Umbilical cord (tissue), 2 donors: ENCODE results near the gene LRFN2. TPM values are rescaled to one million over a fixed set of nuclear protein-coding genes. Genes with fewer than 3 reads are reported as not detected.

Source experiments
- DNase-seq: peaks from one replicate; pipeline ENCODE4 v3.0.0-alpha.2; 2015; ENCODE audit warnings: low spot score
- total RNA-seq: library from RNA; depleted of rRNA; stranded (reverse); fragments of >200 nt; gene quantifications from one replicate; pipeline ENCODE4 v1.2.3, GENCODE V29; 2014; ENCODE audit warnings: low replicate concordance; ENCODE audit not compliant: insufficient read depth

LRFN2 gene
- total RNA-seq, 1 donor from 2014 or later: 1.9 TPM

DNA sequence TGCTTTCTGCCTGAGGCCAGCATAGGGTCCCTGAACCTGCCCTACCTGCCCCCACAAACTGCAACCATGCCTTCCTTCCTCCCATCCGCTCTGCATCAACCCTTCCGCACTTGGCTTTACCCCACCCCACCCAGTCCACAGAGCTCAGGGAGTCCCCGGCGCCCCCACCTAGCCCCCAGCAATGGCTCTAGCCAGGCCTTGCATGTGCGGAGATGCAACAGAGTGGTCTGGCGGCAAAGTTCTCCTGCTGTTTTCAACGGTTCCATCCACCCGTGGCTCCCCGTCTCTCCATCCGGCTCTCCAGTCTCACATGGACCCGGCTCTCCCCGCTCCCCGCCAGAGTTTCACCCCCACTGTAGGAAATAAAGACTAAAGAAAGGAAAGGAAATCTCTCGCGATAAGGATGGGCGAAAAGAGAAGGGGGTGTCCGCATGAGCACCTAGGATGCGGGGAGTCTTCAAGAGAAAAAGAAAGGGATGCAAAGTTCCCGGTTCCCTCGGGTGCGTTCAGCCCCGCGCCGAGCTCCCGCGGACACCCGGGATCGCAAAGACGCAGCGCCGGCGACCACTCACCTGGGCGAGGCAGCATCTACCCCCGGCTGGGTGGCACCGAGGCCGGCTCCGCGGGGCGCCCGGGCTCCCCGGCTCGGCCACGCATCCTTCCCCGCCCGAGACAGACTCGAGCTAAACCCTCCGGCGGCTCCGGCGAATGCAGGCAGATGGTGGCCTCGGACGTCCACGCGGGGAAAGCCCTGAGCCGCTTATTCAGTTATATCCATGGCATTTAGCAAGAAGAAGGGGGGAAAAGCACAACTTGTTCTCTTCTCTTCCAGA lies 579 bp downstream of the LRFN2 start:
- DNase-seq: peak; percentile 2

DNA sequence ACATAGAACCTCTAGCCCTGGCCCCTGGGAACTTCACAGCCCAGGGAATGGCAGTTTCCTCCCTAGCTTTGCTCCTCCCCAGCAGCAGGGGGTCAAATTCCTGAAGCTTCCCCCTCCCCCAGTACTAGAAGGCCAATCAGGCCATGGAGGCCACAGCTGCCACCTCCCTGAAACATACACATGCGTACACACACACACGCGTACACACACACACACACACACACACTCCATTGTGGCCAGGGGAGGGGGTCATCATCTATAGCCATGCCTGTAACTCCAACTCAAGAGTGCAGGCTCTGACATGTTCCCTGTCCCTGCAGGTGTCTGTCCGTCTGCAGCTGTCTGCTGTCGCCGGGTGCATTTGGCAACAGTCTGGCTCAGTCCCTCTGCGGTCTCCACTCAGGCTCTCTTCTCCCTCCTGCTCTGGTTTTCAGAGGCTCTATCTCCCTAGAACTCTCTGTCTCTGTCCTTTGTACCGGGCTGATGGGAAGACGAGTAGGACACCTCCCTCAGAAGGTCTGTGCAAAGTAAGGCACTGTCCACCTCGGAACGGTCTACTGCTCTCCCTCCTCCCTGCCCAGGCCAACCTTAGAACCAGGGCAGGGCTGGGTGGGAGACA lies 1.4 kb downstream of the LRFN2 start:
- peak; percentile 5 for DNase-seq

DNA sequence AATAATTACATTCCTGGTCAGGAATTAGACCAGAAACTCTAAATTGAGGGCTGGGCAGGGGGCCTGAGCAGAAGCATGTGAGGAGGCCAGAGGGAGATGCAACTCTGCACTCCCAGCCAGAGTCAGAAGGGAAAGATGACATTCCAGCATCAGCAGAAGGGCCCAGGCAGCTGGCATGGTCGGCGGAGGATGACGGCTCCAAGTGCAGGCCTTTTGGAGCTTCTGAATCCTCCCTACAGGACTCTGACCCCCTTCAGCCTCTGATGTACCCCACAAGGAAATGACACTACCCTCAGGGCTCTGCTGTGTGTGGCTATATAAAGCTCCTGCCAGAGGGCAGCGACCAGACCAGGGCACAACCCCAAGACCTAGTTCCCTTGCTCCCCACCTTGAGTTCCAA lies 1.9 kb downstream of the LRFN2 start:
- no peak for DNase-seq

DNA sequence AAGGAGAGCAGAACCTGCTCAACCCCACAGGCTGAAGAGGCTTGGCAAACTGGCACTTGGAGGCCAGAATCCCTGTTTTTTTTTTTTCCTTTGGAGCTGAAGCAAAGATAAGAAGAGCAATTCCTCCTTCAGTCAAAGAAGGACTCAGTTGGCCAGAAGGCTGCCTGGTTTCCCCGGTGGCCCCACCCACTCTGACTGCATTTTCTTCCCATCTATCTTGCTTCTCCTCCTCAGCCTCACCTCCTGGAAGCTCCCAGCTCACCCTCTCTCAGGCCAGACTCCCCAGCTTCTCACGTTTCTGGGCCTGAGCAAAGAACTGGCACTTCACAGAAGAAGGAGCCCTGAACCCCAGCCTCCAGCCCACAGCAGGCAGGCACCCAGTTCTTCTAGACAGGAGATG lies 2.4 kb downstream of the LRFN2 start:
- DNase-seq: no peak

DNA sequence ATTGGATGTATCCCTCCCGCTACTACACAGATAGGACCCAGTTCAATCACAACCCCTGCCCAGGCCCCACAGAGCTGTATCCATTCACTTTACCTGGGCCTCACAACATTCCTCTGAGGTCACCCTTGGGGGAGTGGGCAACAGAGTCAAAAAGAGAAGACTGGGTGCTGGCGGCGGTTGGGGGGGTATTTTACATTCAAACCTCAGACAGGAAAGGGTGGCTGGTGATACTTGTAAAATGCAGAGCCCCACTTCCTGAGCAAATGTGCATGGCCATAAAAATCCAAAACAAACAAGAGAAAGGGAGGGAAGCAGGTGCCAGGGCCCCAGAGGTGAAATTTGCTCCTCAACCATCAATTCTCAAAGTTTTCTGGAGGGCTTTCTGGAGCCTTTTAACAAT lies 3.5 kb downstream of the LRFN2 start:
- no peak for DNase-seq

DNA sequence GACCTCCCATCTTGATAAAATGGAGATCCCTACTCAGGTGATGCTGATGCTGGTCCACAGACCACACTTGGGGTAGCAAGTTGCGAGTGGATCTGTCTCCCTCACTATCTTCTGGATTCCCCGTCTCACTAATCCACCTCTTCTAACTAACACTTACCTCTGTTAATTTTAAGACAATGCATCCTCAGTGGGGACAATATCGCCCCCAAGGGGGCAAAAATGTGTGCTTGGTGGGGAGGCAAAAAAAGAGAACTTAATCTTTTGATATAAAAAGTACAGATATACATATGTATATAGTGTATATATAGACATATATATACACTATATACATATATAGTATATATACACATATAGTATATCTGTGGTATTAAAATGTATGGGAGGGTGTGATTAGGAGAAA lies 4.3 kb downstream of the LRFN2 start:
- no peak for DNase-seq

DNA sequence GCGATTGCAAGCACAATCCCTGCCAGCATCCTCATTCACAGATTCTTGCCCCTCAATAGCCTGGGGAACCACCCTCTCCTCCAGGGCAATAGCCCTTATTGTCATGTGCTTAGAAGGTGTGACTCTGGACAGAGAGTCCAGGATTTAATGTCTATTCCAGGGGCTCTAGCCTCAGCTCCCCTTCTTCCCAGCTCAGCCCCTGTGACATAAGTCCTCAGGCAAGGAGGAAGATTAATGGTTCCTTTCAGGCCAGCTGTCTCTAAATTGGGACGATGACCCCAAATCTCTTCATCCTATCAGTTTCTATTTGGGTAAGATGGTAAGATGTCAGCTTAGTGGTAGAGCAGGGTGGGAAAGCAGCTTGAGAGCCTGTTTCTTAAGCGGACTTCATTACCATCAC lies 8.1 kb downstream of the LRFN2 start:
- no peak for DNase-seq

DNA sequence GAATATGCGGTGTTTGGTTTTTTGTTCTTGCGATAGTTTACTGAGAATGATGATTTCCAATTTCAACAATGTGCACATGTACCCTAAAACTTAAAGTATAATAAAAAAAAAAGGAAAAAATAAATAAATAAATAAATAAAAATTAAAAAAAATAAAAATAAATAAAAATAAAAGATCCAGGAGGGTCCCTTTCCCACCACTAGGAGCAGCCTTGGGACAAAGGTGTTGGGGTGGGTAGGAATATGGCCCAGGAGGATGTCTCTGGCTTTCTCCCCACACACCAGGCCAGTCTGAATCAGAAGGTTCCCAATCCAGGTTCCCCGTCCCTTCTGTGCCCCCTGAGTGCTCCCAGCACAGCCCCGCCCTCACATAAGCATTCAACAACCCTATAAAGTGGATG lies 9.5 kb downstream of the LRFN2 start:
- no peak for DNase-seq

DNA sequence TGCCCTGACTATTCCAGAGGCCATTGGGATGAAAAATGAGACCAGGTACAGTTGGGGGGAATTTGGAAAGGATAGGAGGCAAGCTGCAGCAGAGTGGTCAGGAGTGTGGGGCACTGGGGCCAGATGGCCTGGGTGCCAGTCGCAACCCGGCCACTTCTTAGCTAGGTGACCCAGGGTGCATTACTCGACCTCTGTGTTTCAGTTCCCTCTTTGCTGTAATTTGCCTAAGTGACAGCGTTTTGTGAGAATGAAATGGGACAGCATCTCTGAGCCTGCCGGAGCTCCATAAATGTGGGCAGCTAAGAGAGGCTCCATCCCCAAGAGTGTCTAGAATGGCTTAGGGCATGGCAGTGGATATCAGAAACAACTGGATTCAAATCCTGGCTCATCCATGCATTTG lies 13.9 kb downstream of the LRFN2 start:
- no peak for DNase-seq

DNA sequence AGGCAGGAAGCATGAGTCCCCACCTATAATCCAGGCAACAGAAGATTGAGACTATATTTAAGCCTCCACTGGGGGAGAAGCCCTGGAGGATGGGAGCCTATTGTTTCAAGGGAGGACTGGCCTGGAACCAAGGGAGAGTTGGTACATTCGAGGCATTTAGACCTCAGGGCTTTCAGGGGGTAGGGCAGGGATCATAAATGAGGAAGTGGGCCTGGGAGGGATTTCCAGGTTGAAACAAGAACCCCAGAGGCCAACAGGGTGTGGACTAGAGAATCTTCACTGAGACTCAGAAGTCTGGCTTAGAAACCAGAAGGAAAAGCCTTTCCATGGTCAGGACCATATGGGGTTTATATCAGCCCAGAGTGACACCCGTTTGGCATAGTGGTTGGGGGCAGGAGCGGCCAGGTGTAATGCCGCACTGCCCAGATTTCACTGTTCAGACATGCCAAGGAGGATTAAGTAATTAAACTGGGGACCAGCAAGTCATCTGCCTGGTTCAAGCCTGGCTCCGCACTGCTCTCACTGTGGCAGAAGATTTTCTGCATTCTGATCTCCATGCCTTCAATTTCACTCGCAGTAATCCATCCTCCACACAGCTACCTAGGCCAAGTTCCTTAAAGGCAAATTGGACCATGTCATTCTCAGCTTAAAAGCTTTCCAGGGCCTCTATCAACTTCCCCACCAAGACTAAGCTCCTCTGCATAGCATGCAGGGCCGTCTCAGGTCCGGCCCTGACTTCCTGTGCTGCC lies 17.8 kb downstream of the LRFN2 start:
- no peak for DNase-seq

DNA sequence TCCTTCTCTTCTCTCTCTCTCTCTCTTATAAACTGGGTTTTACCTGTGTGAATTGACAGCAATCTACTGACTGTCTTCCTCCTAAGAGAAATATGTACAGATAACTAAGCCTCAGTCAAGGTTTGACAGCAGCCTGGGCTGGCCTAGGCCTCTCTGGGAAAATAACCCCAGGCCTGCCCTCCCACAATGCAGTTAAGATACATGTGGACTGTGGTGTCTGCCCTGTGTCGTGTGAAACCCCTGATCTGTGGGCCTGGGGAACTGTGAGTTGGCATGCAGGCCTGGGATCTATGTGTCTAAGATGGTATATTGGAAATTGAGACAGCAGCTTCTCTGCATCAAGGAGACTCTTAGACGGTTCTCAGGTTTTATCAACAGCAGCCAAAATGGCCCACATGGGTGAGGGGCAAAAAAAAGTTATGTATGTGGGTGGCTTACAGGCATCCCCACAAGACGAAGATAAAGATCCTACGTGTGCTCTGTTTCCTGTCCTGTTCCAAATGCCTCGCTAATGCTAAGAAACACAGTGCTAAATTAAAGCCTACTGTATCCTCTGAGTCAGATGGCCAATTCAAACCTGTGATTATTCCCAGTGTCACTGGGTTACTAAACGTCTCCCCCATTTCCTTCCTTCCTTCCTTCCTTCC lies 19.0 kb downstream of the LRFN2 start:
- DNase-seq: no peak

DNA sequence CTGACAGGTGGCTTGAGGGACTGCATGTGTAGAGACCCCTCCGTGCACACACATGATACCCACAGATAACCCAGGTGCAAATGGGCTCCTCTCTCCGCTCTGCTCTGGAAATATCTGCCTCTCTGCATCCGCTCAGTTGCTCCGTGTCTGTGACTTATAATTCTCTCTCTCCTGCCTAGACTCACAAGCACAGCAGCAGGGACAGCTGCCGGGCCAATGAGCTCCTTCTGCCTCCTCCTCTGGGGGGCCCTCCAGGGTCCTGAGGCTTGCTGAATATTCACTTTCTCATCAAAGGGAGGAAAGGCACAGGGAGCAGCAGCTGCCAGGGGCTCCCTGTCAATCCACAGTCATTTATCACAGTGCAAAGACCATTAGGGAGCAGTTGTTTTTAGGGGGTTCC lies 24.1 kb downstream of the LRFN2 start:
- DNase-seq: no peak

DNA sequence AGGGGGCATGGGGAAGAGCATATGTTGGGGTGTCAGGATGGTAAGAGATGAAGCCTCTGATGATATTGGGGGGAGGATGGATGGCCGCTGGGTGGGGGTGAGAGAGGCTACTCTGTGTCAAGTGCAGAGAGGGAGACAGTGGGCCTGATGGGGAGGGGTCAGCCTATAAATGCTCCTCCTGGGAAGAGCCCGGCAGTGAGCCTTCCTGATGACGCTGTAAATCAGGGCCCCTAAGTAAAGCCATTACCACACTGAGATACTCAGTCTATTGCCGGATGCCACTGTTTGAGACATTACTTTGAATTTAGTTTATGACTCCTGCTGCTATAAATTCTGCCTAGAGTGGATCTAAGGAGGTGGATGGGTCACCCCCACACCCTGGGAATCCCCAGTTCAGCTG lies 28.1 kb downstream of the LRFN2 start:
- no peak for DNase-seq

DNA sequence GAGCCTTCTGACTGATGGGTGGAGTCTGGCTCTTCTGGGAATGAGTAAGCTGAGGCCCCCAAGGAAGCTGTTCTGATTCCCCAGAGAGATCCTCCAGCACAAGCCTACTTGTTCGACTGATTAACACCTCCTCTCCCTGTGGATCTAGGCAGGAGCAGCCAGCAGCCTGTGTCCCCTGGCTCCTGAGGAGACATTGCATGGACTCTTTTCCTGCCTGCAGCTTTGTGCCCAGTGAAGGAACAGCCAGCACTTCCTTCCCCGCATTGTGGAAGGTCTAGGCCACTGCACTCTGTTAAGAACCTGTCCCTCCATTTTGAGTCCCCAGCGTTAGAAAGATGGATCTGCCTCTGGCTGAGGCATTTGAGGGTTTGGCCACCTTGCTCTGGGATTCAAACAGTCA lies 29.1 kb downstream of the LRFN2 start:
- DNase-seq: no peak

DNA sequence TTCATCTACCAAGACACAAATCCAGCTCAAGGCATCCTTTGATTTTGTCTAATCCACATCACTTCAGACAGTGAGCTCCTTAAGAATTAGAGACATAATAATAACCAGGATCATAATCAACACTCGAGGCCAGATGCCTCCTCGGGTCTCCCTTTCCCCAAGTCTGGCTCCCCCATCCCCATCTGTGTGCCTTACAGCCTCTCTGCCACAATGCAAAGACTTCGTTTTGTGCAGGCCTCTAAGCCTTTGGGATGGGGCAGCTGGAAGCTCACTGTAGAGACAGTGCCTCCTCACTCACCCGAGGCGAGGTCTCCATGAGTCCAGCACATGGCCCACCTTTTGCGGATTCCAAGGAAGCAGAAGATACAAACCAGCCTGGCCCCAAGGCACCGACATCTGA lies 30.3 kb downstream of the LRFN2 start:
- no peak for DNase-seq

DNA sequence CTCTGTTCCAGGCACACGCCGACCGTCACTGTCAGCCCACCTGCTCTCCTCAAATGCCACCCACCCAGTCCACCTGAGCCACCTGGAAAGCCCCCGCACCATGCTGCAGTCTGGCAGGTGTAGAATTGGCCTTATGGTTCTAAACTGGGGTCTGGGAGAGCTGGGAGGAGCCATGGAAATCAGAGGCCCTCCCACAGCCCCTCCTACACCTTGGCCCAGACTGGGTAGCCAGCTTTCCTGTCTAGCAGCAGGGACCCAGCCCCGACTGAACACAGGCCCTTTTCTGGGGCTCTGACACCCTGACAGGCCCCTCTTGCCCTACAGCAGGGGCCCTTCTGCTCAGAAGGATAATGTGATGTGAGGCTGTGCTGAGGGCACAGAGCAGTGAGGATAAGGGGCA lies 31.1 kb downstream of the LRFN2 start:
- no peak for DNase-seq

DNA sequence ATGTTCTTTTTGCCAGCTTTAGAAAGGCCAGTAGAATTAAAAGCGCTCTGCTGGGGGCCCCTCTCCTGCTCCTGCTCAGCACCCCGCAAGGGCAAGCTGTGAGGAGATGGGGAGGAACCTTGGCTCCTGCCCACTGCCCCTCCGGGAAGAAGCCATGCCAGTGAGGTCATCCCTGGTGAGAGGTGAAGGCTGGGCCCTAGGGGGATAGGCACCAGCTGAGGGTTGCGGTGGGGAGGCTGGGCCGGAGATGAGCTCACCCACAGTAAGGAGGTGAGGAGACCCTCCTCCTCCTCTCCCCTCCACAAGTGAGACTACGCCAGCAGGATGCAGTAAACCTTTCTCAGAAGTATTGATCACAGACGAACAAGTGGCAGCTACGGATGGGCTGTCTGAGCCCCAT lies 32.1 kb downstream of the LRFN2 start:
- DNase-seq: no peak

DNA sequence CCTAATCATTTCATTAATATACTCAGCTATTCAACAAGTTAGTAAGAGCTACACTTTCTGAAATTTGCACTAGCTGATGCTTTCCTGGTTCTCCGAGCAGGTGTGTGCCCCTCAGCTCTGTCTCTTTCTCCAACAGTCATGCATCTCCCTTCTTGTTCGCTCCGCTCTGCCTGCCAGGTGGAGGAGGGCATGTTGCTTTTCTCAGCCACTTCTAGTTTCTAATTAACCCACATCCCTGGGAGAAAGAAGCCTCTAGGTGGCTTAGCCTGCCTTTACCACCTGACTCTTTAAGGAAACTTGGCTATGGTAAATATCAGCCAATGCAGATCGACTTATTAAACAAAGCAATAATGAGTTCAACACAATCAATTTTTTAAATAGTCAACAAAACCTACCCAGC lies 34.2 kb downstream of the LRFN2 start:
- no peak for DNase-seq

DNA sequence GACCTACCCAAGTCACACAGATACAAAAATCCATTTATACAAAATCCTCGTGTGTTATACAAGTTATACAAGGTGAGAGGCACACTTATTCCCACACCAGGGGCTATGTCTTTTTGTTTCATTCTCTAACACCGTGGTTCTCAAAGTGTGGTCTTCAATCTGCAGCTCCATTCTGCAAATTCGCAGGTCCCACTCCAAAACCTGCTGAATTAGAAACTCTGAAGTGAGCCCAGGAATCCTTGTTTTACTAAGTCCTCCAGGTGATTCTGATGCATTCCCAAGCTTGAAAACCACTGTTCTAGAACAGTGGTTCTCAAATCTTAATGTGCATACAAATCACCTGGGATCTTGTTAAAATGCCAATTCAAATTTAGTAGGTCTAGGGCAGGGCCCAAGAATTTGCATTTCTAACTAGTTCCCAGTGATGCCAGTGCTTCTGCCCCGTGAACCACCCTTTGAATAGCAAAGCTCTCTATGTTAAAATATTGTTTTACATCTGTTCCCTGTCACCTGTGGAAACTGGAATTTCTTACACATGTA lies 35.1 kb downstream of the LRFN2 start:
- DNase-seq: no peak

DNA sequence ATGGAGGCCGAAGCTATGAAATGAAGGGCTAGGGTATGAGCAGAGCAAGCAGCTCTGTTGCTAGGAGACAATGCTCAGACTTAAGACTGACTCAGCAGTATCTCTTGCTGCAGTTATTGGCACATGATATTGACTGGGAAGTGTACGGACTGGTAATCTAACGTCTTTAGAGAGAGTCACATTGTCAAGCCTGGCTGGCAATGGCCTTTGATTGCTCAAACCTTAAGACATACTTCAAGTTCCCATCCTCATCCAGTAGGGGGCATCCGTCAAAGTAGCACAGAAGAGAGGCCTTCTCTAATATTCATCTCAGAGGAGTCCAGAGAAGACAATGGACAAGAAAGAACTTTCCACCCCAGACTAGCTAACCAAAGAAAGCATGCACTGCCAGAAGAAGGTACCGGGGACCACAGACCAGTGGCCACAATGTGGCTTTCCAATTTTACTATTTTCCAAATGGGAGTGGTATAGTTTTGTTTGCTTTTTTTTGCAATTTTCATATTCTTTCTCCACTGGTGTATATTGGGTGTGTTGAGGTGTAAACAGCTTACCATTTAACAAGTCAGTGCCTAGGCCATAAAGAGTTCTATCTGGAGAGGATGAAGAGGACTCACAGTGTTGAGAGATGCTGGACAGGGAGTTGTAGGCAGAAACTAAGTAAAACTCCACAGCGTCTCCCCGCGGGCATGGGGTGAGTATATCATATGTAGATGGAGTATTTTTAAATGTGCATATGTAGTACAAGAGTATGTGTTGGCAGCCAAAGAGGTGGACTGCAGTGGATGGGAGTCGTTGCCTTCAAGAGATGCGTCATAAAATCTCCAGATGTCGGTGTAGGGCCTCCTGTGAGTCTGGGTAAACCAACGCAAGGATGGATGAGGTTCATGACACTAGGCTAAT lies 36.7 kb downstream of the LRFN2 start:
- DNase-seq: peak; percentile 40

DNA sequence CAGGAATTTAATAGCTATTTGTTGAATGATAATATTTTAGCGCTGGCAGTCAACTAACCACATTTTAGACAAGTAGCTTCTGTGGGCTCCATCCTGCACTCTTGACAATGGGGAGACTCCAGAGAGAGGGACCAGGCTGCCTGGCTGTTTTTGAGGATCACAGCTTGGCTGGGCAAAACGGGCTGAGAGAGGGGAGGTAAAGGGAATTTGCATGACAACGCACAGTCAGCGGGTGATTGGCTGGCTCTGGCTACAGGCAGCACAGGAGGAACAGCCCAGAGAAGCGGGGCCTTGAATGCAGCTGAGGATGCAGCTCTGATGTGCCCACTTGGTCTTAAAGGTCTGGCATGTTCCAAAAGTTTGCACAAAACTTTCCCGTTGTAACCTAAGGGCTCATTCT lies 41.2 kb downstream of the LRFN2 start:
- DNase-seq: no peak
